K562 (cell line): ENCODE data around the gene CPN2. TPM values are rescaled to one million over a fixed set of nuclear protein-coding genes. Genes with fewer than 3 reads are reported as not detected.

ENCODE experiments used
- ATF7 ChIP-seq: fragments of 450-650 bp; IDR thresholded peaks from 2 replicates; pipeline ENCODE4 v1.7.1; 2014; ENCODE audit warnings: mild to moderate bottlenecking, moderate library complexity
- CBX8 ChIP-seq: fragments of 200-600 bp; sonication (generic); IDR thresholded peaks from 2 replicates; pipeline ENCODE4 v1.6.1; 2012; ENCODE audit warnings: borderline replicate concordance, mixed run types, low read depth, mild to moderate bottlenecking, moderate library complexity, mixed read lengths, low read length, control low read depth, inconsistent platforms; ENCODE audit not compliant: poor library complexity, severe bottlenecking; ENCODE audit errors: extremely low read depth
- CEBPB ChIP-seq: fragments of 450-650 bp; IDR thresholded peaks from 2 replicates; pipeline ENCODE4 v1.6.1; 2016; ENCODE audit warnings: missing genetic modification characterization, missing compliant biosample characterization
- CHD1 ChIP-seq: fragments of 200-600 bp; sonication (generic); IDR thresholded peaks from one replicate; pipeline ENCODE4 v1.6.1; 2012; ENCODE audit warnings: mild to moderate bottlenecking, moderate library complexity, low read length, inconsistent platforms
- CLOCK ChIP-seq: fragments of 250-450 bp; sonication (Bioruptor Pico); IDR thresholded peaks from 2 replicates; pipeline ENCODE4 v1.4.0; 2020; ENCODE audit warnings: mild to moderate bottlenecking, moderate library complexity, borderline replicate concordance
- CREB3L1 ChIP-seq: fragments of 450-650 bp; IDR thresholded peaks from 2 replicates; pipeline ENCODE4 v1.6.1; 2014; ENCODE audit warnings: low read depth, mild to moderate bottlenecking, moderate library complexity, borderline replicate concordance
- CTCF ChIP-seq, 3 experiments: IDR thresholded peaks in 2 of 3; conservative IDR thresholded peaks in 1 of 3; 2 replicates each; pipeline ENCODE4 v1.5.1; 2011 to 2012; ENCODE audit warnings: low read length in 3 of 3, mild to moderate bottlenecking in 3 of 3, control low read depth in 2 of 3, improper control_type of control experiment in 1 of 3, inconsistent platforms in 1 of 3, low read depth in 1 of 3, mixed read lengths in 1 of 3, moderate library complexity in 1 of 3; ENCODE audit not compliant: insufficient read depth in 2 of 3
- DNMT1 ChIP-seq: fragments of 450-650 bp; IDR thresholded peaks from 2 replicates; pipeline ENCODE4 v1.6.1; 2016; ENCODE audit warnings: antibody characterized with exemption, mild to moderate bottlenecking
- ESRRA ChIP-seq: fragments of 450-650 bp; IDR thresholded peaks from 2 replicates; pipeline ENCODE4 v1.6.1; 2014; ENCODE audit warnings: low read depth, mild to moderate bottlenecking, moderate library complexity, borderline replicate concordance
- HMG20A ChIP-seq: fragments of 450-650 bp; formaldehyde crosslinking; conservative IDR thresholded peaks from 2 replicates; pipeline ENCODE4 v1.4.0; 2020; ENCODE audit warnings: mild to moderate bottlenecking, mixed read lengths
- KHSRP ChIP-seq: fragments of 450-650 bp; IDR thresholded peaks from 2 replicates; pipeline ENCODE4 v1.6.1; 2017
- MYBL2 ChIP-seq, 2 experiments: fragments of 450-650 bp in 1 of 2; sonication (generic) in 1 of 2; formaldehyde crosslinking in 1 of 2; IDR thresholded peaks; 2 replicates each; pipeline versions ENCODE4 v1.6.1 to v1.8.1; 2017 to 2022; ENCODE audit warnings: borderline replicate concordance in 1 of 2, inconsistent platforms in 1 of 2, low read depth in 1 of 2, mild to moderate bottlenecking in 1 of 2, missing genetic modification reagents in 1 of 2, moderate library complexity in 1 of 2
- NFIC ChIP-seq: fragments of 450-650 bp; IDR thresholded peaks from 2 replicates; pipeline ENCODE4 v1.6.1; 2017; ENCODE audit warnings: mild to moderate bottlenecking, inconsistent platforms
- NR3C1 ChIP-seq: sonication (generic); formaldehyde crosslinking; IDR thresholded peaks from 2 replicates; pipeline ENCODE4 v1.8.1; 2022; ENCODE audit warnings: missing genetic modification reagents
- PML ChIP-seq: IDR thresholded peaks from 2 replicates; pipeline ENCODE4 v1.6.1; 2012; ENCODE audit warnings: low read length, inconsistent platforms
- PURB ChIP-seq: sonication (generic); formaldehyde crosslinking; IDR thresholded peaks from 2 replicates; pipeline ENCODE4 v1.9.0; 2021; ENCODE audit warnings: low read depth, mild to moderate bottlenecking, missing genetic modification reagents
- RFX5 ChIP-seq: IDR thresholded peaks from 2 replicates; pipeline ENCODE4 v1.6.1; 2011; ENCODE audit warnings: low read depth, mild to moderate bottlenecking, improper control_type of control experiment, low read length
- ZC3H4 ChIP-seq: sonication (generic); formaldehyde crosslinking; IDR thresholded peaks from 2 replicates; pipeline ENCODE4 v1.9.0; 2021; ENCODE audit warnings: missing genetic modification reagents, borderline replicate concordance
- ZNF347 ChIP-seq: fragments of 450-650 bp; formaldehyde crosslinking; IDR thresholded peaks from 2 replicates; pipeline ENCODE4 v1.4.0; 2020; ENCODE audit warnings: low read depth, mild to moderate bottlenecking, moderate library complexity
- polyA plus RNA-seq, 8 experiments: library from polyadenylated mRNA; depleted of rRNA in 4 of 8; stranded (reverse) in 5 of 8; unstranded in 3 of 8; fragments of >200 nt; fragmentation: Nextera tagmentation in 2 of 8; fragmentation: Illumina TruSeq in 1 of 8; extraction: Ambion mirVana in 2 of 8; extraction: Trizol in 1 of 8; gene quantifications; 2 replicates each; pipeline versions ENCODE4 v1.2.1 to v1.2.3, GENCODE V29; 2011 to 2014; ENCODE audit warnings: inconsistent platforms in 1 of 8, missing spikeins in 1 of 8
- total RNA-seq, 7 experiments: library from RNA; depleted of rRNA in 6 of 7; stranded (reverse); fragments of >200 nt in 6 of 7; fragmentation: Illumina TruSeq in 2 of 7; extraction: Trizol in 2 of 7; gene quantifications; 2 replicates each; pipeline versions ENCODE4 v1.2.1 to v1.2.3, GENCODE V29; 2011 to 2021; ENCODE audit warnings: low replicate concordance in 1 of 7
- TF ChIP-seq, protein P1 (sequence below): sonication (generic); formaldehyde crosslinking; IDR thresholded peaks from 2 replicates; pipeline ENCODE4 v1.8.1; 2023; ENCODE audit warnings: mild to moderate bottlenecking, missing genetic modification reagents

The CPN2 gene
- total and polyA plus RNA-seq, 9 of the 15 experiments (the other 6 are each of a cell fraction or from before 2014, with no cell fraction given) = not detected

DNA sequence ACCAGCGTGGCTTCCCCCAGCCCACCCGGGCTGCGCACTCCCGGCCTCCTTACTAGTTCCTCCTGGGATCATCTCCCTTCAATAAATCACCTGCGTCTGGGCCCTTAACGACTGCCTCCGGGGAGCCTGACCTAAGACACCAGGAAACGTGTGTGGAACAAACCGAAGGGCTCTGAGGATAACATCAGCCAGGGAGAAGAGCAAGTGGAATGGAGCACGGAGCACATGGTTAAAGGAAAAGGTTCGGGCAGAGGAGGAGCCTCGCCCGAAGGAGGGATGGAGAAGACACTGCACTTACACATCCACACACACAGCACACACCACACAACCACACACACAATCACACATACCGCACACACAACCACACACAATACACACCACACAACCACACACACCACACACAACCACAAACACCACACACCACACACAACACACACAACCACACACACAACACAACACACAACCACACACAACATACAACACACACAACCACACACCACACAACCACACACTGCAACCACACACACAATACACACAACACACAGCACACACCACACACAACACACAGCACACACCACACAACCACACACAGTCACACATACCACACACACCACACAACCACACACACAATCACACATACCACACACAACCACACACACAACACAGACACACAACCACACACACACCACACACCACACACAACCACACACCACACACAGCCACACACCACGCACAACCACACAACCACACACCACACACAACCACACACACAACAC is 24.7 kb downstream of the CPN2 start (continued):
- no peak for TF ChIP-seq CLOCK (CRISPR knock-in tag)
- 0 out of 2 replicates have a peak, but pooled peaks have one; percentile 52 for TF ChIP-seq ZC3H4 (CRISPR knock-in tag)
- no peak for TF ChIP-seq CTCF (IDR thresholded peaks at IDR 0.05 in 2 of 3, conservative IDR thresholded peaks at IDR 0.05 in 1 of 3; ENCODE audit: insufficient read depth in 2 of 3, low read depth in 1 of 3, low read length in 3 of 3)
- no peak for TF ChIP-seq CBX8
- no peak for TF ChIP-seq CREB3L1
- no peak for TF ChIP-seq NR3C1 (CRISPR knock-in tag)
- TF ChIP-seq PML = no peak
- no peak for TF ChIP-seq CEBPB (tag)
- TF ChIP-seq ATF7 = no peak
- TF ChIP-seq RFX5 = no peak
- no peak for TF ChIP-seq CHD1
- no peak for TF ChIP-seq KHSRP
- TF ChIP-seq PURB (CRISPR knock-in tag) = no peak
- TF ChIP-seq HMG20A (CRISPR knock-in tag) = no peak
- TF ChIP-seq MYBL2 (IDR thresholded peaks at IDR 0.05; ENCODE audit: low read depth) = no peak
- TF ChIP-seq MYBL2 (CRISPR knock-in tag; IDR thresholded peaks at IDR 0.05; ENCODE audit: borderline replicate concordance) = no peak
- TF ChIP-seq DNMT1 = no peak
- no peak for TF ChIP-seq ZNF347 (CRISPR knock-in tag)
- TF ChIP-seq ESRRA = no peak
- TF ChIP-seq, protein P1, sequence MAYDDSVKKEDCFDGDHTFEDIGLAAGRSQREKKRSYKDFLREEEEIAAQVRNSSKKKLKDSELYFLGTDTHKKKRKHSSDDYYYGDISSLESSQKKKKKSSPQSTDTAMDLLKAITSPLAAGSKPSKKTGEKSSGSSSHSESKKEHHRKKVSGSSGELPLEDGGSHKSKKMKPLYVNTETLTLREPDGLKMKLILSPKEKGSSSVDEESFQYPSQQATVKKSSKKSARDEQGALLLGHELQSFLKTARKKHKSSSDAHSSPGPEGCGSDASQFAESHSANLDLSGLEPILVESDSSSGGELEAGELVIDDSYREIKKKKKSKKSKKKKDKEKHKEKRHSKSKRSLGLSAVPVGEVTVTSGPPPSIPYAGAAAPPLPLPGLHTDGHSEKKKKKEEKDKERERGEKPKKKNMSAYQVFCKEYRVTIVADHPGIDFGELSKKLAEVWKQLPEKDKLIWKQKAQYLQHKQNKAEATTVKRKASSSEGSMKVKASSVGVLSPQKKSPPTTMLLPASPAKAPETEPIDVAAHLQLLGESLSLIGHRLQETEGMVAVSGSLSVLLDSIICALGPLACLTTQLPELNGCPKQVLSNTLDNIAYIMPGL (CRISPR knock-in tag) = no peak
- TF ChIP-seq NFIC = no peak
